HCT116 (cell line): Measurements from ENCODE around the gene KCNQ1OT1. TPM values are rescaled to one million over a fixed set of nuclear protein-coding genes. Genes with fewer than 3 reads are reported as not detected.

Experiments
- ATAC-seq: fragments of 200-7000 bp; cut with Tn5 transposase; 2 replicates; pipeline ENCODE4 v1.9.1; 2020; ENCODE audit warnings: mild to moderate bottlenecking, moderate library complexity
- BruUV-seq: library from RNA; stranded (reverse); fragments of 400-500 nt; replicated peaks from 2 replicates; lab custom pipeline; 2021; lab: Mats Ljungman, UMichigan
- CTCF ChIA-PET: fragments of 300-600 bp; sonication (Branson Sonifier 250); formaldehyde crosslinking; loops from one replicate; lab custom pipeline; 2021; ENCODE audit warnings: antibody characterized with exemption; lab: Charles Lee
- POLR2A ChIA-PET: fragments of 300-600, 350-600 bp; sonication (Branson Sonifier 250); formaldehyde crosslinking; loops from one replicate; lab custom pipeline; 2021; ENCODE audit warnings: antibody characterized with exemption; lab: Charles Lee
- RAD21 ChIA-PET, 2 experiments: fragments of 300-600 bp; sonication (Branson Sonifier 250); formaldehyde crosslinking; loops; one replicate each; lab custom pipeline; 2023; ENCODE audit warnings: low total read pairs in 2 of 2; ENCODE audit not compliant: uncharacterized antibody in 2 of 2, unreplicated experiment in 2 of 2, low non-redundant PET in 1 of 2; lab: Charles Lee
- DNase-seq: peaks from one replicate; pipeline ENCODE4 v3.0.0-alpha.2; 2010; ENCODE audit warnings: low read depth, low spot score
- H2AFZ ChIP-seq: fragments of 200-600 bp; shearing (Covaris generic), sonication (generic); 2 replicates; pipeline ENCODE4 v1.6.1; 2017; ENCODE audit warnings: low read depth, mixed run types, mixed read lengths, antibody characterized with exemption, low read length; ENCODE audit not compliant: poor library complexity, severe bottlenecking
- H3K27ac ChIP-seq: 2 replicates; pipeline ENCODE4 v1.5.1; 2012; ENCODE audit warnings: low read depth, low read length
- H3K27me3 ChIP-seq: fragments of 200-600 bp; sonication (generic); 2 replicates; pipeline ENCODE4 v1.6.1; 2016; ENCODE audit warnings: mixed run types, low read length, mixed read lengths; ENCODE audit not compliant: insufficient read depth
- H3K36me3 ChIP-seq, 2 experiments: fragments of 200-500 bp in 1 of 2; fragments of 200-600 bp in 1 of 2; sonication (Bioruptor generic) in 1 of 2; sonication (generic) in 1 of 2; 2 replicates each; pipeline versions ENCODE4 v1.5.1 to v1.6.1; 2014 to 2016; ENCODE audit warnings: low read length in 2 of 2, inconsistent platforms in 1 of 2, mixed read lengths in 1 of 2, mixed run types in 1 of 2; ENCODE audit not compliant: insufficient read depth in 2 of 2, control insufficient read depth in 1 of 2
- H3K4me1 ChIP-seq, 2 experiments: fragments of 200-600 bp in 1 of 2; sonication (generic) in 1 of 2; 2 replicates each; pipeline versions ENCODE4 v1.5.1 to v1.6.1; 2012 to 2017; ENCODE audit warnings: low read length in 2 of 2, inconsistent platforms in 1 of 2, mild to moderate bottlenecking in 1 of 2, mixed read lengths in 1 of 2, mixed run types in 1 of 2, moderate library complexity in 1 of 2; ENCODE audit not compliant: insufficient read depth in 2 of 2, control insufficient read depth in 1 of 2
- H3K4me2 ChIP-seq: fragments of 200-600 bp; sonication (generic); 2 replicates; pipeline ENCODE4 v1.6.1; 2017; ENCODE audit warnings: mixed run types, low read length, mixed read lengths
- H3K4me3 ChIP-seq, 2 experiments: fragments of 200-600 bp in 1 of 2; sonication (generic) in 1 of 2; replicated peaks in 1 of 2; 2 replicates each; pipeline ENCODE4 v1.5.1; 2011 to 2016; ENCODE audit warnings: low read length in 2 of 2, control low read depth in 1 of 2, low read depth in 1 of 2, mild to moderate bottlenecking in 1 of 2, mixed read lengths in 1 of 2, mixed run types in 1 of 2
- H3K79me2 ChIP-seq: fragments of 200-600 bp; sonication (generic); 2 replicates; pipeline ENCODE4 v1.6.1; 2017; ENCODE audit warnings: mild to moderate bottlenecking, mixed run types, low read length, moderate library complexity, mixed read lengths; ENCODE audit not compliant: insufficient read depth
- H3K9ac ChIP-seq: fragments of 200-600 bp; sonication (generic); 2 replicates; pipeline ENCODE4 v1.6.1; 2016; ENCODE audit warnings: low read length, mixed read lengths
- H3K9me2 ChIP-seq: fragments of 200-600 bp; sonication (generic), shearing (Covaris generic); 2 replicates; pipeline ENCODE4 v1.6.1; 2017; ENCODE audit warnings: mixed run types, mild to moderate bottlenecking, moderate library complexity; ENCODE audit not compliant: insufficient read depth
- H3K9me3 ChIP-seq, 2 experiments: fragments of 200-500 bp in 1 of 2; fragments of 200-600 bp in 1 of 2; sonication (Bioruptor generic) in 1 of 2; sonication (generic) in 1 of 2; 2 replicates each; pipeline ENCODE4 v1.6.1; 2014 to 2017; ENCODE audit warnings: low read length in 2 of 2, mixed read lengths in 2 of 2, inconsistent platforms in 1 of 2, low read depth in 1 of 2, mild to moderate bottlenecking in 1 of 2, mixed run types in 1 of 2, moderate library complexity in 1 of 2; ENCODE audit not compliant: control insufficient read depth in 1 of 2, insufficient read depth in 1 of 2
- H4K20me1 ChIP-seq: fragments of 200-600 bp; sonication (generic), shearing (Covaris generic); 2 replicates; pipeline ENCODE4 v1.6.1; 2017; ENCODE audit warnings: mixed run types, mild to moderate bottlenecking, moderate library complexity; ENCODE audit not compliant: insufficient read depth
- ATF3 ChIP-seq: IDR thresholded peaks from 2 replicates; pipeline ENCODE4 v1.6.1; 2012
- CBX3 ChIP-seq: IDR thresholded peaks from 2 replicates; pipeline ENCODE4 v1.6.1; 2012; ENCODE audit warnings: low read depth
- CEBPB ChIP-seq: IDR thresholded peaks from 2 replicates; pipeline ENCODE4 v1.6.1; 2012; ENCODE audit warnings: low read depth
- EGR1 ChIP-seq: IDR thresholded peaks from 2 replicates; pipeline ENCODE4 v1.6.1; 2012; ENCODE audit warnings: low read depth
- ELF1 ChIP-seq: IDR thresholded peaks from 2 replicates; pipeline ENCODE4 v1.6.1; 2012; ENCODE audit warnings: low read depth, borderline replicate concordance
- EZH2phosphoT487 ChIP-seq: fragments of 200-600 bp; IDR thresholded peaks from 2 replicates; pipeline ENCODE4 v1.6.1; 2018; ENCODE audit warnings: antibody characterized with exemption, borderline replicate concordance
- FOSL1 ChIP-seq: IDR thresholded peaks from 2 replicates; pipeline ENCODE4 v1.6.1; 2012; ENCODE audit warnings: low read depth
- JUND ChIP-seq: IDR thresholded peaks from 2 replicates; pipeline ENCODE4 v1.6.1; 2012
- POLR2A ChIP-seq: IDR thresholded peaks from 2 replicates; pipeline ENCODE4 v1.7.0; 2011; ENCODE audit warnings: borderline replicate concordance; ENCODE audit not compliant: insufficient read depth, insufficient read length; ENCODE audit errors: extremely low read depth
- POLR2AphosphoS5 ChIP-seq: IDR thresholded peaks from 2 replicates; pipeline ENCODE4 v1.6.1; 2011; ENCODE audit warnings: mild to moderate bottlenecking, low read depth, low read length, moderate library complexity
- YY1 ChIP-seq: IDR thresholded peaks from 2 replicates; pipeline ENCODE4 v1.6.1; 2011; ENCODE audit warnings: low read length, low read depth, moderate library complexity, mild to moderate bottlenecking; ENCODE audit not compliant: insufficient replicate concordance; ENCODE audit errors: extremely low read depth
- ZNF274 ChIP-seq: fragments of 200-500 bp; sonication (Bioruptor generic); IDR thresholded peaks from 2 replicates; pipeline ENCODE4 v1.6.1; 2014; ENCODE audit warnings: mild to moderate bottlenecking, low read depth, low read length, inconsistent platforms
- intact Hi-C: fragments of 100-400 bp; cut with micrococcal nuclease; formaldehyde crosslinking; loops from 2 replicates; pipeline ENCODE4 v1.10.0; 2022
- total RNA-seq: library from RNA; stranded (reverse); gene quantifications from one replicate; pipeline ENCODE4 v1.2.1, GENCODE V29; 2021; ENCODE audit not compliant: unreplicated experiment
- TF ChIP-seq, protein P1 (sequence below): IDR thresholded peaks from 2 replicates; pipeline ENCODE4 v1.6.1; 2012

KCNQ1OT1 gene
- total RNA-seq, 1 experiment from 2014 or later, result 1.1 TPM

DNA sequence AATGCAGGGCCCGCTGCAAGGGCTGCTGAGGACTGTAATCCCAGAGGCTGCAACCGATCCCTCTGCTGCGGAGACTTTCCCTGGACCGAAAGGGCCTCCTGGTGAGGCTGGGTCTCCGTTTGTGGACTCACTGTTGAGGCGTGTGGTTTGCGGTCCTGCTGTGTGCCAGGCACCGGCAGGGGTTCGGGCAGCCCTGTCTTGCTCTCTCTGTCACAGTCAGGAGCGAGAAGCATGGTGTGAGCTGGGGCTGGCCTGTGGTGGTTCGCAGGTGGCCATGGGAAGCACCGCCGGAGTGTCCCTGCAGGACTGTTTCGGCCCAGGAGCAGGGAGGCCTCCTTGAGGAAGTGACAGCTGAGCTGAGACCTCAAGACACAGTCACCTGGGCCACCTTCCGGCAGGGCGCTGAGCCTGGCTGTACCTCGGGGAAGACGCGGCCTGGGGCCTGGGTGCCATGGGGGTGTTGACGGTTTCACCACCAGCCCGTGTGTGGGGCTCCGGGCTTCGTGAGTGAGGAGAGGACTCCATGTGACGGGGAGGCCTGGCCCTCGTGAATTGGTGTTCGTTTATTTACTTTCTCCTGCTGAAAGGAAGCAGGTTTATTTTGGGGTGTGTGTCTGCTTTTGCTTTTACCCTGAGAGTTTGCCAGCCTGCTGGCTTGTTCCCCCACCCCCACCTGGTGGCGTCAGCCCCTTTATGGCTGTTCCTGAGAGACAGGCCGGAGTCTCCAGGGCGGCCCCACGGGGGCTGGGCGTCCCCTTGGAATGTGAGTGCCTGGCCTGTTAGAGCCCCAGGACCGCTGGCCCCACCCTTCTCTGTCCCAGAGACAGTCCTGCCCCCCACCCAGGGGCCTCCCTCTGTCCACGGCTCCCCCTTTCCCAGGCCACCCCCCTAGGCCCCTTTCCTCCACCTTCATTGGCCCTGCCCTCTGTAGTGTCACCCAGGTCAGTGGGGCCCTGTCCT, 122.5 kb downstream of the KCNQ1OT1 start:
- no peaks in the 10 kb centered on the region for H3K9me3 ChIP-seq
- no peak overlapping the region for H2AFZ ChIP-seq
- intact Hi-C loops, result no loop called here
- no peak for ATAC-seq
- DNase-seq, result no peak
- CTCF ChIA-PET, result no interaction called here
- TF ChIP-seq FOSL1, result no peak
- no peak for TF ChIP-seq YY1
- no peak for TF ChIP-seq POLR2A
- no peak for TF ChIP-seq ELF1
- TF ChIP-seq ZNF274, result no peak
- no peak for TF ChIP-seq EZH2phosphoT487
- TF ChIP-seq EGR1, result no peak
- TF ChIP-seq JUND, result no peak
- no peak for TF ChIP-seq ATF3
- no peak for TF ChIP-seq CEBPB
- TF ChIP-seq CBX3, result no peak
- TF ChIP-seq POLR2AphosphoS5, result no peak
- TF ChIP-seq, protein P1, sequence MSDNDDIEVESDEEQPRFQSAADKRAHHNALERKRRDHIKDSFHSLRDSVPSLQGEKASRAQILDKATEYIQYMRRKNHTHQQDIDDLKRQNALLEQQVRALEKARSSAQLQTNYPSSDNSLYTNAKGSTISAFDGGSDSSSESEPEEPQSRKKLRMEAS, result no peak
- H3K4me3 ChIP-seq, result no peak overlapping the region
- RAD21 ChIA-PET, result no interaction called here
- 0 out of 4 replicates have a peak, but pooled peaks cover 0 to 4% of the 10 kb centered on the region in 2 experiments for H3K4me1 ChIP-seq
- POLR2A ChIA-PET, result no interaction called here
- H3K79me2 ChIP-seq, result no peaks in the 10 kb centered on the region
- H3K36me3 ChIP-seq, result no peaks in the 10 kb centered on the region
- no peaks in the 10 kb centered on the region for H3K9me2 ChIP-seq
- BruUV-seq, result no TSS peak
- H4K20me1 ChIP-seq, result no peaks in the 10 kb centered on the region
- no peak overlapping the region for H3K9ac ChIP-seq
- H3K27ac ChIP-seq, result no peak overlapping the region
- H3K4me2 ChIP-seq, result no peak overlapping the region
- no peaks in the 10 kb centered on the region for H3K27me3 ChIP-seq
